ENCODE data around the gene ZNF583.

ZNF583 gene

GRCh38 chr19:56403764-56404704, at the start of gene ZNF583:
Gene ZNF583, plus strand, starts transcription at chr19:56404332. Its CDS starts 2,783 bp downstream, at chr19:56407115.
- DNase-seq = peak; percentile 95
- TF ChIP-seq CTCF (IDR thresholded peaks at IDR 0.05; ENCODE audit: low read depth, low read length, missing control alignments) = no peak
- H3K4me3 ChIP-seq (ENCODE audit: low read depth, low read length) = peak within 1 kb of the TSS; percentile 95
- peaks cover 9% of the 10 kb centered on the region for H3K36me3 ChIP-seq (replicated peaks)
- peak within 1 kb of the TSS; percentile 96 for H3K27ac ChIP-seq
- no peaks in the 10 kb centered on the region for H3K27me3 ChIP-seq (replicated peaks)
- in situ Hi-C loops (cut with HindIII; ENCODE audit: low pct_ligation_motif_present, low sequenced_read_pairs) = no loop called here

- Histone ChIP-seq H3K4me3 (ENCODE audit: low read depth, low read length) (no peak overlapping the region), H3K27me3 (replicated peaks) (no peaks in the 10 kb centered on the region), H3K27ac (no peak overlapping the region), H3K36me3 (replicated peaks) (no peaks in the 10 kb centered on the region)
- DNase-seq = no peak
- in situ Hi-C loops (cut with HindIII; ENCODE audit: low pct_ligation_motif_present, low sequenced_read_pairs) = no loop called here
- TF ChIP-seq CTCF (IDR thresholded peaks at IDR 0.05; ENCODE audit: low read depth, low read length, missing control alignments) = no peak
Observed at GRCh38 chr19:56355517-56355916, 48.6 kb upstream of the ZNF583 start.

- in situ Hi-C loops (cut with HindIII; ENCODE audit: low pct_ligation_motif_present, low sequenced_read_pairs) = no loop called here
- Histone ChIP-seq H3K4me3 (ENCODE audit: low read depth, low read length) (no peak overlapping the region), H3K27ac (no peak overlapping the region), H3K27me3 (replicated peaks) (no peaks in the 10 kb centered on the region), H3K36me3 (replicated peaks) (no peaks in the 10 kb centered on the region)
- DNase-seq = no peak
- no peak for TF ChIP-seq CTCF (IDR thresholded peaks at IDR 0.05; ENCODE audit: low read depth, low read length, missing control alignments)
Observed at GRCh38 chr19:56356944-56357343, 47.2 kb upstream of the ZNF583 start.

- Histone ChIP-seq H3K27me3 (replicated peaks) (no peaks in the 10 kb centered on the region), H3K27ac (no peak overlapping the region), H3K36me3 (replicated peaks) (no peaks in the 10 kb centered on the region), H3K4me3 (ENCODE audit: low read depth, low read length) (no peak overlapping the region)
- no peak for DNase-seq
- no peak for TF ChIP-seq CTCF (IDR thresholded peaks at IDR 0.05; ENCODE audit: low read depth, low read length, missing control alignments)
- in situ Hi-C loops (cut with HindIII; ENCODE audit: low pct_ligation_motif_present, low sequenced_read_pairs) = no loop called here
Observed at GRCh38 chr19:56360841-56361240, 43.3 kb upstream of the ZNF583 start.

- Histone ChIP-seq H3K27ac (peak overlapping the region; percentile 91), H3K36me3 (replicated peaks) (peaks cover 23% of the 10 kb centered on the region), H3K4me3 (ENCODE audit: low read depth, low read length) (peak overlapping the region; percentile 73), H3K27me3 (replicated peaks) (no peaks in the 10 kb centered on the region)
- no peak for TF ChIP-seq CTCF (IDR thresholded peaks at IDR 0.05; ENCODE audit: low read depth, low read length, missing control alignments)
- in situ Hi-C loops (cut with HindIII; ENCODE audit: low pct_ligation_motif_present, low sequenced_read_pairs) = no loop called here
- peak; percentile 97 for DNase-seq
Observed at GRCh38 chr19:56367829-56368711, 36.1 kb upstream of the ZNF583 start.

All from brain microvascular endothelial cell (primary cell).